Heart left ventricle (tissue), 13 donors: Measurements from ENCODE around the gene CNDP1.

Experiments
- CTCF ChIP-seq, 12 donors: fragments of 200-600 bp; sonication (generic) in 4 of 12; IDR thresholded peaks; one replicate each; pipeline versions ENCODE4 v1.5.0 to v1.8.0; 2018 to 2022; ENCODE audit warnings: antibody characterized with exemption in 12 of 12, mild to moderate bottlenecking in 5 of 12
- POLR2A ChIP-seq, 2 donors: fragments of 450-650 bp; IDR thresholded peaks; one replicate each; pipeline ENCODE4 v1.6.1; 2017; ENCODE audit warnings: antibody characterized with exemption in 2 of 2, mild to moderate bottlenecking in 2 of 2, moderate library complexity in 2 of 2
- donor health status: ischemic (EF 13 %, LVEDD 7.1; RV severe dilation, severe dysfunction).
- donor health status: DM: no; HTN: yes; CAD: no.
- donor health status: DM: no; HTN: no; CAD: no.
- donor health status: ischemic (EF 25% LVEDD 6.9; RV normal size, moderate dysfunction).
- donor health status: ischemic (EF 25% LVEDD 5.7; RV mildly dilated, moderate dysfunction).
- donor health status: ischemic (EF 35%, LVEDD 5.7; RV mildly dilated, moderate dysfunction).
- donor health status: nonischemic (EF 11% LVEDD 7.7; RV severe dilation, severe dysfunction).
- donor health status: DM: yes; HTN: yes; CAD: no.
- donor health status: PGD.
- donor health status: ischemic (EF 29% LVEDD 5.4; RV normal size, mild dysfunction).
- donor health status: nonischemic (EF 23%, LVEDD 6.1; RV moderate dilation, normal function).

DNA sequence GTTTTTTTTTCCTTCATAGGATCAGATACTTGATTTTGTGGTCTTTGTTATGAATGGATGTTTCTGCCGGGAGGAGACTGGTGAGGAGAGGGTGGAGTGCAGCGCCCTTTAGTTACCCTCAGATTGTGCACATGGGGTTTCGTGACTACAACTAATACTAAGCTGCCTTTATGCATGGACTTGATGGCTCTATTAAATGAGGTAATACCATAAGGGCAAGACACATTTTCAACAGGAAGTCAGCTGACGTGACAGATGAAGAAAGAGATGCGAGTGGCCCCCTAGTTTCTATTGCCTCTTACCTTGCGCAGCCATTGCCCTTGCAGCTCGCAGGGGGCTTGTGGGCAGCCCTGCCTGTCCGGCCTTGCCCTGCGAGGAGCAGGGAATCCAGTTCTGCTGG lies 87.8 kb downstream of the CNDP1 start:
- TF ChIP-seq CTCF (IDR thresholded peaks at IDR 0.05) (no peak), POLR2A (IDR thresholded peaks at IDR 0.05) (no peak)
